ENCODE data around the gene GNAQ.

Gene GNAQ

GRCh38 chr9:77966718-77967117 is 64.9 kb downstream of the GNAQ start:
- no peak for DNase-seq

- no peak for DNase-seq
These were observed 66.0 kb downstream of the GNAQ start for GRCh38 chr9:77965445-77966123.

- no peak for DNase-seq
These were observed 67.4 kb downstream of the GNAQ start for GRCh38 chr9:77964258-77964657.

- no peak for DNase-seq
These were observed 70.1 kb downstream of the GNAQ start for GRCh38 chr9:77961541-77961940.

- no peak for DNase-seq
These were observed 71.1 kb downstream of the GNAQ start for GRCh38 chr9:77960356-77961153.

- no peak for DNase-seq
These were observed 71.8 kb downstream of the GNAQ start for GRCh38 chr9:77959803-77960202.

GRCh38 chr9:77957652-77958051 is 74.0 kb downstream of the GNAQ start:
- DNase-seq, result no peak

- no peak for DNase-seq
These were observed 75.1 kb downstream of the GNAQ start for GRCh38 chr9:77956555-77956954.

GRCh38 chr9:77954666-77955015 is 77.0 kb downstream of the GNAQ start:
- DNase-seq, result no peak

GRCh38 chr9:77954013-77954665 is 77.5 kb downstream of the GNAQ start:
- no peak for DNase-seq

- no peak for DNase-seq
These were observed 78.0 kb downstream of the GNAQ start for GRCh38 chr9:77953590-77953989.

- no peak for DNase-seq
These were observed 78.8 kb downstream of the GNAQ start for GRCh38 chr9:77952635-77953328.

- no peak for DNase-seq
These were observed 80.2 kb downstream of the GNAQ start for GRCh38 chr9:77951369-77951768.

- no peak for DNase-seq
These were observed 81.7 kb downstream of the GNAQ start for GRCh38 chr9:77949751-77950436.

- no peak for DNase-seq
These were observed 84.0 kb downstream of the GNAQ start for GRCh38 chr9:77947651-77948050.

GRCh38 chr9:77946969-77947620 is 84.5 kb downstream of the GNAQ start:
- DNase-seq, result no peak

GRCh38 chr9:77946296-77946695 is 85.3 kb downstream of the GNAQ start:
- DNase-seq, result no peak

- no peak for DNase-seq
These were observed 85.8 kb downstream of the GNAQ start for GRCh38 chr9:77945798-77946197.

GRCh38 chr9:77944556-77945243 is 86.9 kb downstream of the GNAQ start:
- no peak for DNase-seq

- no peak for DNase-seq
These were observed 88.6 kb downstream of the GNAQ start for GRCh38 chr9:77943057-77943456.

- DNase-seq, result no peak
These were observed 92.4 kb downstream of the GNAQ start for GRCh38 chr9:77939149-77939668.
